Skeletal muscle tissue (tissue), 4 donors: Measurements from ENCODE around the gene TENT5C. TPM values are rescaled to one million over a fixed set of nuclear protein-coding genes. Genes with fewer than 3 reads are reported as not detected.

Experiments used
- H3K27ac ChIP-seq: one replicate; pipeline ENCODE4 v1.7.0; 2013; ENCODE audit warnings: mild to moderate bottlenecking, low read depth, low read length, inconsistent platforms
- H3K27me3 ChIP-seq, 3 donors: one replicate each; pipeline ENCODE4 v1.7.0; 2013; ENCODE audit warnings: low read length in 3 of 3; ENCODE audit not compliant: control insufficient read depth in 3 of 3, insufficient read depth in 3 of 3
- H3K36me3 ChIP-seq, 3 donors: one replicate each; pipeline ENCODE4 v1.7.0; 2013; ENCODE audit warnings: low read length in 3 of 3; ENCODE audit not compliant: control insufficient read depth in 3 of 3, insufficient read depth in 3 of 3
- H3K4me1 ChIP-seq, 3 donors: one replicate each; pipeline ENCODE4 v1.7.0; 2013; ENCODE audit warnings: low read length in 3 of 3, mild to moderate bottlenecking in 3 of 3; ENCODE audit not compliant: control insufficient read depth in 3 of 3, insufficient read depth in 3 of 3
- H3K4me3 ChIP-seq, 3 donors: one replicate each; pipeline ENCODE4 v1.7.0; 2013; ENCODE audit warnings: low read length in 3 of 3
- H3K9ac ChIP-seq, 3 donors: one replicate each; pipeline ENCODE4 v1.7.0; 2013; ENCODE audit warnings: low read length in 3 of 3, mild to moderate bottlenecking in 3 of 3, moderate library complexity in 2 of 3, low read depth in 1 of 3
- H3K9me3 ChIP-seq, 3 donors: one replicate each; pipeline ENCODE4 v1.7.0; 2013; ENCODE audit warnings: low read length in 3 of 3; ENCODE audit not compliant: control insufficient read depth in 3 of 3
- total RNA-seq: library from RNA; depleted of rRNA; stranded (reverse); fragments of >200 nt; gene quantifications from one replicate; pipeline ENCODE4 v1.2.3, GENCODE V29; 2014
- donor health status: Osteomylitis.

Gene TENT5C
- total RNA-seq, 1 donor from 2014 or later: 48.0 TPM

DNA sequence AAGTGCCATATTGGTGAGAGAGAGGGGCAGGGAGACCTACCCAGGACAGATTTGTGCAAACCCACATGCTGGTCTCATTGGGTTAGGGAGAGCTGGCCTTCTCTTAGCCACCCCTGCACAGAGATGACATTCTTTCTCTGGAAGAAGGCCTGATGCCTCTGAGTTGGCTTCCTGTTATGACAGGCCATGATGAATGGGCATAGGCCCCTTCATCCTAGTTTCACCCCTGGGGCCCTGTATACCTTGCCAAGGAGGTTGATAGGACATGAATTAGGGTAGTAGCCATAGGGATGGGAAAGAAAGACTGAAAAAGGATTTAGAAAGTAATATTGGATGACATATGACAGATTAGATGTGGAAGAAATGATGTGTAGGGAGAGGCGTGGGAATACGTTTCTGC is 46.6 kb downstream of the TENT5C start:
- Histone ChIP-seq H3K9ac (no peak overlapping the region), H3K27ac (no peak overlapping the region), H3K4me1 (peaks cover 17 to 32% (median 17%) of the 10 kb centered on the region in 3 donors), H3K4me3 (no peak overlapping the region), H3K36me3 (no peaks in the 10 kb centered on the region), H3K27me3 (no peaks in the 10 kb centered on the region), H3K9me3 (no peaks in the 10 kb centered on the region)

DNA sequence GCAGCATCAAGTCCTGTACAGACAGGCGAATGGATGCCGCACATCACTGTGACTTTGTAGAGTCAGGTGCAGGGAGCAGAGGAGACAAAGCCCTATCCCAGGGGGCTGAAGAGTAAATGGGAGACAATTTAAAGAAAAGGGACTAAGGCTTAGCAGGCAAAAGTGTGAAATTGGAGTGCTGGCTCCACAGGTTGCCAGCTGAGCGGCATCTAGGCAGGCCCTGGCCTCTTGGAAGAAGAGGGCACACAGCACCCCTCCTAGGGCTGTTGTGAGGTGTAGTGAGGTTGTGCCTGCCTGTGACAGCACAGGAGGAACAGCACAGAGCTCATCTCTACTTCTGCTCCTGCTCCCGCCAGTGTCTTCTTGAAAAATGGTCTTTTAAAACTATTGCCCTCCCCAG is 47.3 kb downstream of the TENT5C start:
- H3K4me3 ChIP-seq: no peak overlapping the region
- no peak overlapping the region for H3K27ac ChIP-seq
- H3K36me3 ChIP-seq: no peaks in the 10 kb centered on the region
- H3K27me3 ChIP-seq: no peaks in the 10 kb centered on the region
- H3K9me3 ChIP-seq: no peaks in the 10 kb centered on the region
- H3K4me1 ChIP-seq: peaks cover 20 to 36% (median 21%) of the 10 kb centered on the region in 3 donors
- H3K9ac ChIP-seq: no peak overlapping the region

- Histone ChIP-seq H3K27me3 (no peaks in the 10 kb centered on the region), H3K27ac (no peak overlapping the region)
These were observed 48.1 kb downstream of the TENT5C start for GRCh38 chr1:117653732-117654492.

DNA sequence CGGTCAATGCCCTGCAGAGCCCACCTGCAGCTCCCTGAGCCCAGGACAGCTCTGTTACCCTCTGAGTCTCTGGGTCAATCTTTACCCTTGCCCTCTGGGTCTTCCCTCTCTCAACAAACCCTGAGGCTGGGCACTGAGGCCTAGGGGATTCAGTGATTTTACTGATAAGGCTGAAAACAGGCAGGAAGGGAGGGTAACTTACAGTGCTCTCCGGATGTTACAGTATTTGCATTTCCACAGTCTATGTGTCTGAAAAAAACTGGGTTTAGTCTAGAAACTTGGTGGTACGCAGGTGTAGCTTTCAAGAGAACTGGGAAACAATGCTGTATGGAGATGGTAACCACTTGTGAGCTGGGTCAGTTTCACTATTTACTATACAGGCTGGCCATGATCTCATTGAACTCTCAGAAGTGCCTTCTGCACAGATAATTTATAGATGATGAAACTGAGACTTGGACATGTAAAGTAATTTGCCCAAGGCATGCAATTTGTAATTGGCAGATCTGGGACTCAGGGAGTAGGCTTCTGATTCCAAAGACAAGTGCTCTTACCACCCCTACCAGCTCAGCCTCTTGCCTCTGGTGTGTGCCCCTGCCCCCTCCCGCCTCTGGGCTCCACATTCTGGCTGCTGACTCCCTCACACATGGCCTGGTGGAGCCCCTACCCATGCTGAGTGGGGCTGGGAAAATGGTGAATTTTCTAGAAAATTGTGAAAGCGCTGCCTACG is 48.8 kb downstream of the TENT5C start:
- Histone ChIP-seq H3K9ac (no peak overlapping the region), H3K4me1 (peaks cover 29 to 50% (median 35%) of the 10 kb centered on the region in 3 donors), H3K27me3 (no peaks in the 10 kb centered on the region), H3K27ac (no peak overlapping the region), H3K4me3 (no peak overlapping the region), H3K36me3 (no peaks in the 10 kb centered on the region), H3K9me3 (no peaks in the 10 kb centered on the region)

More at GRCh38 chr1:117653732-117654492, 48.1 kb downstream of the TENT5C start:
- Histone ChIP-seq H3K9me3 (no peaks in the 10 kb centered on the region), H3K9ac (no peak overlapping the region), H3K36me3 (no peaks in the 10 kb centered on the region), H3K4me1 (peaks cover 27 to 43% (median 28%) of the 10 kb centered on the region in 3 donors), H3K4me3 (no peak overlapping the region)

- Histone ChIP-seq H3K4me3 (no peak overlapping the region), H3K9me3 (no peaks in the 10 kb centered on the region), H3K36me3 (no peaks in the 10 kb centered on the region), H3K27me3 (no peaks in the 10 kb centered on the region), H3K9ac (no peak overlapping the region), H3K27ac (no peak overlapping the region), H3K4me1 (peaks cover 29 to 54% (median 35%) of the 10 kb centered on the region in 3 donors)
These were observed 49.4 kb downstream of the TENT5C start for GRCh38 chr1:117655220-117655577.

- Histone ChIP-seq H3K9me3 (no peaks in the 10 kb centered on the region), H3K27ac (no peak overlapping the region), H3K36me3 (no peaks in the 10 kb centered on the region), H3K4me1 (peaks cover 29 to 54% (median 35%) of the 10 kb centered on the region in 3 donors), H3K27me3 (no peaks in the 10 kb centered on the region), H3K9ac (no peak overlapping the region), H3K4me3 (no peak overlapping the region)
These were observed 50.4 kb downstream of the TENT5C start for GRCh38 chr1:117656202-117656641.

DNA sequence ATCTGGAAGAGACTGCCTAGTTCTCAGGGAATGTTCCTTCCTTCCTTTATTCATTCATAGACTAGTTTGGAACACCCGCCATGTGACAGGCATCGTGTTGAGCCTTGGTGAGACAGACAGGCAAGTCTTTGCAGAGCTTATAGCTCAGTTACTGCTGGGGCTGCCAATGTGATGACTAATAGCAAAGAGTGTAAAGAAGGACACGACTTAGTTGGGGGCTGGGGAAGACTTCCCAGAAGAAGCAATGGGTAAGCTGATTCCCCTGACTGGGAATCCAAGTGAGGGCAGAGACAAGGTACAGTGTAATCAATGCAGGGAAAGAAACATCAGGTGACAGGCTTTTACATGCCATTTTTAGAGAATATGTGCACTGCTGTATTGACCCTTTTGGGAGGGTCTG is 51.2 kb downstream of the TENT5C start:
- Histone ChIP-seq H3K9me3 (no peaks in the 10 kb centered on the region), H3K4me1 (peaks cover 29 to 54% (median 35%) of the 10 kb centered on the region in 3 donors)

DNA sequence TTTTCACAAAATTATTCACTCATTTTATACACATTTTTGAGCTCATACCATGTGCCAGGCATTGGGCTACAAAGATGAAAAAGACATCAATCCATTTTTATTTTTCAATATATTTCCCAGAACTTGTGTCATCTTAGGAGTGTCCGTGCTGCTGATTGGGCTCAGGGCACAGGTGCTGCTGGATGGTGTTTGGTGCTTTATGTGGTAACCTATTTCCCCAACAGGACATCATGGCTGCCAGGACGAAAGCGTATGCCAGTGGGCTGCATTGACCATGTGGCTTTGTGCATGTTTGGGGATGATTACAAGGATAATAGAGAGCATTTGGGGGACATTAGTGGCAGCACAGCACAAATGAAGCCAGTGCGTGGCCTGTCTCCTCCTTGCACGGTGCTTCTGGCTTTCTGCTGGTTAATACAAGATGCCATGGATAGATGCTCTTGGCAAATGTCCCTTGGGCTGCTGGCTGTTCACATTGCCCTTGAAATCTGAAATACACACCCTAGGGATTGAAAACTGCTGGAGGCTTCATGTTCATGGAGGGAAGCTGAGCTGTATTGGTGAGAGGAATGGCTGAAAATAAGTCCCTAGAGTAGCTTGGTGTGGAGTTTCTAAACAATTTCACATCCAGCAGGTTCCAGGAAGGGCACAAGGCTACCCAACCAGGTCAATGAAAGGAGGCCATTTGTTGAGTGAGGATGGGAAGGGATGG is 52.3 kb downstream of the TENT5C start:
- H3K4me3 ChIP-seq: no peak overlapping the region
- H3K9ac ChIP-seq: peak overlapping the region in 2 of 3 donors; percentile 20 to 52
- H3K27ac ChIP-seq: no peak overlapping the region
- H3K9me3 ChIP-seq: no peaks in the 10 kb centered on the region
- no peaks in the 10 kb centered on the region for H3K27me3 ChIP-seq
- H3K4me1 ChIP-seq: peaks cover 29 to 54% (median 35%) of the 10 kb centered on the region in 3 donors
- H3K36me3 ChIP-seq: no peaks in the 10 kb centered on the region

More for the DNA sequence above, 51.2 kb downstream of the TENT5C start:
- H3K27me3 ChIP-seq: no peaks in the 10 kb centered on the region
- peak overlapping the region in 1 of 3 donors; percentile 40 for H3K9ac ChIP-seq
- H3K27ac ChIP-seq: peak overlapping the region; percentile 51
- H3K4me3 ChIP-seq: no peak overlapping the region
- H3K36me3 ChIP-seq: no peaks in the 10 kb centered on the region

- H3K36me3 ChIP-seq: no peaks in the 10 kb centered on the region
- H3K9ac ChIP-seq: peak overlapping the region in 1 of 3 donors; percentile 52
- H3K9me3 ChIP-seq: no peaks in the 10 kb centered on the region
- H3K4me1 ChIP-seq: peaks cover 29 to 49% (median 35%) of the 10 kb centered on the region in 3 donors
- H3K27me3 ChIP-seq: no peaks in the 10 kb centered on the region
- H3K27ac ChIP-seq: no peak overlapping the region
- H3K4me3 ChIP-seq: no peak overlapping the region
These were observed 52.8 kb downstream of the TENT5C start for GRCh38 chr1:117658676-117659075.
